Keratinocyte (primary cell): ENCODE data around the gene STAC3. TPM values are rescaled to one million over a fixed set of nuclear protein-coding genes. Genes with fewer than 3 reads are reported as not detected.

Experiments used
- DNase-seq: peaks from one replicate; pipeline ENCODE4 v3.0.0-alpha.2; 2011; ENCODE audit warnings: low read depth, missing footprints, low spot score
- FAIRE-seq: peaks from 2 replicates; lab custom pipeline; 2011; peaks lifted over from hg19 to GRCh38; lab: Jason Lieb, UNC
- H2AFZ ChIP-seq: 2 replicates; pipeline ENCODE4 v1.6.0; 2012; ENCODE audit warnings: low read length, control low read depth, inconsistent platforms; ENCODE audit not compliant: control insufficient read depth
- H3K27ac ChIP-seq: 2 replicates; pipeline ENCODE4 v1.5.1; 2011; ENCODE audit warnings: low read length; ENCODE audit not compliant: control insufficient read depth, insufficient read depth
- H3K27me3 ChIP-seq: 3 replicates; pipeline ENCODE4 v1.6.0; 2011; ENCODE audit warnings: low read length; ENCODE audit not compliant: control insufficient read depth, insufficient read depth; ENCODE audit errors: extremely low read depth
- H3K36me3 ChIP-seq, 2 experiments: 2 replicates in 1 of 2; 3 replicates in 1 of 2; pipeline ENCODE4 v1.5.1; 2011; ENCODE audit warnings: low read length in 2 of 2, mild to moderate bottlenecking in 1 of 2; ENCODE audit not compliant: control insufficient read depth in 2 of 2, insufficient read depth in 2 of 2; ENCODE audit errors: extremely low read depth in 1 of 2
- H3K4me1 ChIP-seq: 3 replicates; pipeline ENCODE4 v1.5.1; 2011; ENCODE audit warnings: low read length; ENCODE audit not compliant: control insufficient read depth, insufficient read depth; ENCODE audit errors: extremely low read depth
- H3K4me2 ChIP-seq: 3 replicates; pipeline ENCODE4 v1.6.0; 2011; ENCODE audit warnings: low read depth, low read length; ENCODE audit not compliant: control insufficient read depth, insufficient read depth; ENCODE audit errors: extremely low read depth
- H3K4me3 ChIP-seq, 3 experiments: fragments of 200-600 bp in 1 of 3; sonication (generic) in 1 of 3; 2 replicates in 2 of 3; 3 replicates in 1 of 3; pipeline ENCODE4 v1.5.1; 2011 to 2016; ENCODE audit warnings: low read length in 3 of 3, mild to moderate bottlenecking in 3 of 3, control low read depth in 2 of 3, inconsistent platforms in 1 of 3, low read depth in 1 of 3, mixed read lengths in 1 of 3, mixed run types in 1 of 3, moderate library complexity in 1 of 3; ENCODE audit not compliant: control insufficient read depth in 2 of 3, insufficient read depth in 2 of 3; ENCODE audit errors: extremely low read depth in 1 of 3
- H3K79me2 ChIP-seq: 2 replicates; pipeline ENCODE4 v1.6.0; 2012; ENCODE audit warnings: low read length; ENCODE audit not compliant: control insufficient read depth, insufficient read depth
- H3K9ac ChIP-seq: 3 replicates; pipeline ENCODE4 v1.6.0; 2011; ENCODE audit warnings: low read length; ENCODE audit not compliant: control insufficient read depth, insufficient read depth; ENCODE audit errors: extremely low read depth
- H3K9me1 ChIP-seq: 3 replicates; pipeline ENCODE4 v1.6.0; 2011; ENCODE audit warnings: low read length; ENCODE audit not compliant: control insufficient read depth, insufficient read depth; ENCODE audit errors: extremely low read depth
- H3K9me3 ChIP-seq: 2 replicates; pipeline ENCODE4 v1.5.1; 2012; ENCODE audit warnings: low read depth, low read length; ENCODE audit not compliant: control insufficient read depth
- H4K20me1 ChIP-seq: 3 replicates; pipeline ENCODE4 v1.6.0; 2011; ENCODE audit warnings: low read length; ENCODE audit not compliant: control insufficient read depth, insufficient read depth; ENCODE audit errors: extremely low read depth
- CTCF ChIP-seq, 3 experiments: IDR thresholded peaks in 1 of 3; conservative IDR thresholded peaks in 1 of 3; optimal IDR thresholded peaks in 1 of 3; 2 replicates in 2 of 3; 3 replicates in 1 of 3; pipeline versions ENCODE3 to v1.5.1; 2011; ENCODE audit warnings: low read length in 3 of 3, mild to moderate bottlenecking in 3 of 3, moderate library complexity in 2 of 3, control low read depth in 1 of 3, inconsistent platforms in 1 of 3; ENCODE audit not compliant: insufficient read depth in 2 of 3; ENCODE audit errors: extremely low read depth in 1 of 3
- EZH2 ChIP-seq: IDR thresholded peaks from one replicate; pipeline ENCODE4 v1.6.1; 2012; ENCODE audit warnings: inconsistent platforms, mild to moderate bottlenecking, low read length, moderate library complexity
- dilution Hi-C: fragments of 300-500 bp; cut with MboI; formaldehyde crosslinking; loops from one replicate; pipeline ENCODE4 v1.7.0; 2020; ENCODE audit warnings: low sequenced_read_pairs; ENCODE audit not compliant: extremely low pct_ligation_motif_present
- polyA plus RNA-seq, 5 experiments: library from polyadenylated mRNA; depleted of rRNA in 3 of 5; stranded (reverse) in 3 of 5; stranded (forward) in 1 of 5; unstranded in 1 of 5; fragments of >200 nt; gene quantifications; 1 replicate in 1 of 5; 2 replicates in 3 of 5; 3 replicates in 1 of 5; pipeline versions ENCODE4 v1.2.1 to v1.2.3, GENCODE V29; 2011 to 2012; ENCODE audit warnings: missing spikeins in 2 of 5, low read depth in 1 of 5, low replicate concordance in 1 of 5
- small RNA-seq, 3 experiments: library from RNA; depleted of rRNA; stranded (forward); fragments of <200 nt; gene quantifications; one replicate each; pipeline ENCODE3, GENCODE V24; 2012; ENCODE audit warnings: low read depth in 3 of 3, low replicate concordance in 1 of 3; ENCODE audit not compliant: insufficient read length in 3 of 3

STAC3 gene
- polyA plus RNA-seq, 1 donor (not counting 4 experiments of a cell fraction or from before 2014, with no cell fraction given) = 0.94 TPM

- dilution Hi-C loops = no loop called here
- H3K9me3 ChIP-seq = no peaks in the 10 kb centered on the region
- TF ChIP-seq EZH2 (no peak), CTCF (optimal IDR thresholded peaks at IDR 0.05 in 1 of 3, IDR thresholded peaks at IDR 0.05 in 1 of 3, conservative IDR thresholded peaks at IDR 0.05 in 1 of 3; ENCODE audit: extremely low read depth in 1 of 3, insufficient read depth in 2 of 3, low read length in 3 of 3) (no peak)
- no peak overlapping the region for H3K9ac ChIP-seq
- FAIRE-seq (no peak), DNase-seq (no peak)
- no peak overlapping the region for H3K4me2 ChIP-seq
- H3K9me1 ChIP-seq = no peaks in the 10 kb centered on the region
- no peaks in the 10 kb centered on the region for H4K20me1 ChIP-seq
- H3K4me3 ChIP-seq = no peak overlapping the region
- H2AFZ ChIP-seq = no peak overlapping the region
- H3K4me1 ChIP-seq = no peaks in the 10 kb centered on the region
- no peaks in the 10 kb centered on the region for H3K27me3 ChIP-seq
- peaks cover 0 to 53% of the 10 kb centered on the region in 2 experiments for H3K36me3 ChIP-seq
- no peaks in the 10 kb centered on the region for H3K79me2 ChIP-seq
- no peak overlapping the region for H3K27ac ChIP-seq
Measured at GRCh38 chr12:57194253-57194652, 56.7 kb downstream of the STAC3 start.

- H3K9me1 ChIP-seq = no peaks in the 10 kb centered on the region
- TF ChIP-seq EZH2 = no peak
- H3K4me2 ChIP-seq = no peak overlapping the region
- FAIRE-seq (no peak), DNase-seq (no peak)
- no peaks in the 10 kb centered on the region for H3K9me3 ChIP-seq
- H3K79me2 ChIP-seq = no peaks in the 10 kb centered on the region
- no peak overlapping the region for H3K9ac ChIP-seq
- no peak overlapping the region for H2AFZ ChIP-seq
- no peak overlapping the region for H3K4me3 ChIP-seq
- H3K4me1 ChIP-seq = no peaks in the 10 kb centered on the region
- H3K27ac ChIP-seq = no peak overlapping the region
- dilution Hi-C loops = no loop called here
- no peaks in the 10 kb centered on the region for H3K27me3 ChIP-seq
- H3K36me3 ChIP-seq = peaks cover 0 to 49% of the 10 kb centered on the region in 2 experiments
- no peaks in the 10 kb centered on the region for H4K20me1 ChIP-seq
Measured at GRCh38 chr12:57193706-57194245, 57.2 kb downstream of the STAC3 start.

Small RNAs within 50 kb of the gene (small RNA-seq; reads per million reads assigned to genes)
- 0 to 4.3 (median 0.25) reads per million in 3 experiments for gene MIR1228

Other genes with a start within 250 kb of the STAC3 start
- gene ZBTB39, start 244.6 kb downstream of the STAC3 start, polyA plus RNA-seq = 3.4 to 5.4 TPM (median 4.1 TPM) in 3 replicates
- not detected in 3 replicates for gene TAC3, start 234.7 kb downstream of the STAC3 start, polyA plus RNA-seq
- 0.01 TPM in 1 of 3 replicates, not detected in the others for gene MYO1A, start 201.1 kb downstream of the STAC3 start, polyA plus RNA-seq
- 7.4 to 18.6 TPM (median 11.2 TPM) in 3 replicates for gene NEMP1, start 172.4 kb downstream of the STAC3 start, polyA plus RNA-seq
- 11.4 to 32.2 TPM (median 22.0 TPM) in 3 replicates for gene NAB2, start 162.1 kb downstream of the STAC3 start, polyA plus RNA-seq
- gene STAT6, start 139.8 kb downstream of the STAC3 start, polyA plus RNA-seq = 113 to 141 TPM (median 116 TPM) in 3 replicates
- gene LRP1, start 122.7 kb downstream of the STAC3 start, polyA plus RNA-seq = 4.9 to 11.3 TPM (median 9.6 TPM) in 3 replicates
- gene LRP1-AS, start 103.6 kb downstream of the STAC3 start, polyA plus RNA-seq = not detected in 3 replicates
- gene NXPH4, start 34.4 kb downstream of the STAC3 start, polyA plus RNA-seq = 0.97 to 1.4 TPM (median 1.2 TPM) in 3 replicates
- 84.0 to 180 TPM (median 128 TPM) in 3 replicates for gene SHMT2, start 21.5 kb downstream of the STAC3 start, polyA plus RNA-seq
- 8.1 to 13.4 TPM (median 11.1 TPM) in 3 replicates for gene R3HDM2, start 179.9 kb upstream of the STAC3 start, polyA plus RNA-seq
- 0.04 TPM in 1 of 3 replicates, not detected in the others for gene INHBC, start 183.6 kb upstream of the STAC3 start, polyA plus RNA-seq
- gene INHBE, start 204.1 kb upstream of the STAC3 start, polyA plus RNA-seq = not detected in 3 replicates
- gene GLI1, start 208.6 kb upstream of the STAC3 start, polyA plus RNA-seq = 1.0 to 1.4 TPM (median 1.2 TPM) in 3 replicates
- gene ARHGAP9, start 228.7 kb upstream of the STAC3 start, polyA plus RNA-seq = 0.15 TPM in 1 of 3 replicates, not detected in the others
- gene MARS1, start 236.9 kb upstream of the STAC3 start, polyA plus RNA-seq = 92.9 to 137 TPM (median 125 TPM) in 3 replicates